Natural killer cell (primary cell): ENCODE data around the gene COQ8A. TPM values are rescaled to one million over a fixed set of nuclear protein-coding genes. Genes with fewer than 3 reads are reported as not detected.

Experiments used
- ATAC-seq, 3 donors: fragments of 150-1000 bp in 2 of 3; fragments of 200-7000 bp in 1 of 3; cut with Tn5 transposase; 1 replicate in 1 of 3; 2 replicates in 2 of 3; pipeline ENCODE4 v1.10.0; 2021; ENCODE audit warnings: mild to moderate bottlenecking in 2 of 3, moderate library complexity in 2 of 3
- DNase-seq, 2 donors: peaks; one replicate each; pipeline versions ENCODE4 v3.0.0 to v3.0.0-alpha.2; 2013 to 2021; ENCODE audit warnings: mixed read lengths in 1 of 2
- H3K27ac ChIP-seq: one replicate; pipeline ENCODE4 v1.5.1; 2013; ENCODE audit warnings: mild to moderate bottlenecking, low read length
- H3K27me3 ChIP-seq: one replicate; pipeline ENCODE4 v1.6.1; 2013; ENCODE audit warnings: low read length; ENCODE audit not compliant: control insufficient read depth, insufficient read depth
- H3K36me3 ChIP-seq: one replicate; pipeline ENCODE4 v1.6.1; 2013; ENCODE audit warnings: low read length; ENCODE audit not compliant: control insufficient read depth, insufficient read depth
- H3K4me1 ChIP-seq: one replicate; pipeline ENCODE4 v1.6.1; 2013; ENCODE audit warnings: low read length; ENCODE audit not compliant: control insufficient read depth, insufficient read depth
- H3K4me3 ChIP-seq: one replicate; pipeline ENCODE4 v1.5.1; 2013; ENCODE audit warnings: low read length
- H3K9me3 ChIP-seq: one replicate; pipeline ENCODE4 v1.6.1; 2013; ENCODE audit warnings: low read length; ENCODE audit not compliant: control insufficient read depth, insufficient read depth
- H3K27ac Mint-ChIP-seq, 2 donors: one replicate each; pipeline ENCODE4 v1.8.0; 2022; ENCODE audit warnings: mild to moderate bottlenecking in 2 of 2, mixed read lengths in 2 of 2, moderate library complexity in 1 of 2
- H3K27me3 Mint-ChIP-seq, 2 donors: one replicate each; pipeline ENCODE4 v1.8.0; 2022; ENCODE audit warnings: low read depth in 2 of 2, mixed read lengths in 2 of 2
- H3K36me3 Mint-ChIP-seq: one replicate; pipeline ENCODE4 v1.8.0; 2022; ENCODE audit warnings: mixed read lengths
- H3K4me1 Mint-ChIP-seq, 2 donors: one replicate each; pipeline ENCODE4 v1.8.0; 2022; ENCODE audit warnings: mixed read lengths in 2 of 2
- H3K4me3 Mint-ChIP-seq: one replicate; pipeline ENCODE4 v1.8.0; 2022; ENCODE audit warnings: mild to moderate bottlenecking, moderate library complexity, mixed read lengths
- H3K9me3 Mint-ChIP-seq, 2 donors: one replicate each; pipeline ENCODE4 v1.8.0; 2022; ENCODE audit warnings: mixed read lengths in 2 of 2
- WGBS: methylation state at CpG from one replicate; pipeline ENCODE4 v1.1.7; 2013; ENCODE audit warnings: missing lambda C conversion rate; ENCODE audit not compliant: insufficient coverage; 5-methylcytosine and 5-hydroxymethylcytosine counted together
- intact Hi-C: fragments of 100-400 bp; cut with micrococcal nuclease; formaldehyde crosslinking; loops from one replicate; pipeline ENCODE4 v1.14.2; 2022
- total RNA-seq, 4 donors: library from RNA; stranded (reverse); fragments of 120-200 nt in 1 of 4; gene quantifications; one replicate each; pipeline versions ENCODE4 v1.2.3 to v1.2.4, GENCODE V29; 2013 to 2022
- TF ChIP-seq, protein P1 (sequence below): fragments of 200-600 bp; IDR thresholded peaks from one replicate; pipeline ENCODE4 v1.8.0; 2022; ENCODE audit warnings: antibody characterized with exemption

The COQ8A gene
- total RNA-seq, 3 donors from 2014 or later (not counting 1 experiment from before 2014, with no cell fraction given): 42.9 to 59.7 (median 56.2) TPM

DNA sequence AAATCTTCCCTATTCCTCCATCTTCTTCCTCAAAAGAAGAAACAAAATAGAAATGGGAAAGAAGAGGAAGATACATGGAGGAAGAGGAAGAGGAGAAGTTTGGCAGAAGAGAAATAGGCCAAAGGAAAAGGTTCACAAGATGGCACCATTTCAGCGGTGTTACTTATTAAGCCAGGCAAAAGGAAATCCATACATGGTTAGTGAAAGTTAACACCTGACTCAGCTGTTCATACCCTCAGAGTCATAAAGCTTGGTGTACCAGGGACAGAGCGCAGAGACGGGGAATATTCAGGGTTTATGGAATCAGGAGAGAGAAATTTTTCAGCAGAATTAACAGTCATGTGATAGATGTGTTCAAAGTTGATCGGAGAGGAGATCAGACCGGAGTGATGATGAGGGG lies 70.6 kb downstream of the COQ8A start:
- Mint-ChIP-seq H3K4me1 (no peaks in the 10 kb centered on the region), H3K27me3 (peaks cover 0 to 4% of the 10 kb centered on the region in 2 donors), H3K4me3 (no peak overlapping the region), H3K36me3 (no peaks in the 10 kb centered on the region), H3K9me3 (no peaks in the 10 kb centered on the region), H3K27ac (no peak overlapping the region)
- Histone ChIP-seq H3K9me3 (no peaks in the 10 kb centered on the region), H3K27me3 (no peaks in the 10 kb centered on the region), H3K4me1 (no peaks in the 10 kb centered on the region), H3K27ac (no peak overlapping the region), H3K36me3 (no peaks in the 10 kb centered on the region), H3K4me3 (no peak overlapping the region)
- no peak for DNase-seq
- 98% methylated on average over 5 of the region's 5 CpGs for WGBS
- TF ChIP-seq, protein P1, sequence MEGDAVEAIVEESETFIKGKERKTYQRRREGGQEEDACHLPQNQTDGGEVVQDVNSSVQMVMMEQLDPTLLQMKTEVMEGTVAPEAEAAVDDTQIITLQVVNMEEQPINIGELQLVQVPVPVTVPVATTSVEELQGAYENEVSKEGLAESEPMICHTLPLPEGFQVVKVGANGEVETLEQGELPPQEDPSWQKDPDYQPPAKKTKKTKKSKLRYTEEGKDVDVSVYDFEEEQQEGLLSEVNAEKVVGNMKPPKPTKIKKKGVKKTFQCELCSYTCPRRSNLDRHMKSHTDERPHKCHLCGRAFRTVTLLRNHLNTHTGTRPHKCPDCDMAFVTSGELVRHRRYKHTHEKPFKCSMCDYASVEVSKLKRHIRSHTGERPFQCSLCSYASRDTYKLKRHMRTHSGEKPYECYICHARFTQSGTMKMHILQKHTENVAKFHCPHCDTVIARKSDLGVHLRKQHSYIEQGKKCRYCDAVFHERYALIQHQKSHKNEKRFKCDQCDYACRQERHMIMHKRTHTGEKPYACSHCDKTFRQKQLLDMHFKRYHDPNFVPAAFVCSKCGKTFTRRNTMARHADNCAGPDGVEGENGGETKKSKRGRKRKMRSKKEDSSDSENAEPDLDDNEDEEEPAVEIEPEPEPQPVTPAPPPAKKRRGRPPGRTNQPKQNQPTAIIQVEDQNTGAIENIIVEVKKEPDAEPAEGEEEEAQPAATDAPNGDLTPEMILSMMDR: no peak
- ATAC-seq: no peak
- intact Hi-C loops: no loop called here

GRCh38 chr1:227016990-227017389 lies 76.9 kb downstream of the COQ8A start:
- no peaks in the 10 kb centered on the region for H3K36me3 ChIP-seq
- DNase-seq (no peak), ATAC-seq (no peak)
- no peak overlapping the region for H3K4me3 Mint-ChIP-seq
- no peaks in the 10 kb centered on the region for H3K4me1 ChIP-seq
- no peak overlapping the region for H3K27ac Mint-ChIP-seq
- no peaks in the 10 kb centered on the region for H3K9me3 ChIP-seq
- peaks cover 0 to 8% of the 10 kb centered on the region in 2 donors for H3K27me3 Mint-ChIP-seq
- H3K4me3 ChIP-seq: no peak overlapping the region
- no peaks in the 10 kb centered on the region for H3K9me3 Mint-ChIP-seq
- no peaks in the 10 kb centered on the region for H3K4me1 Mint-ChIP-seq
- intact Hi-C loops: no loop called here
- no peaks in the 10 kb centered on the region for H3K27me3 ChIP-seq
- H3K27ac ChIP-seq: no peak overlapping the region
- TF ChIP-seq, protein P1: no peak
- H3K36me3 Mint-ChIP-seq: no peaks in the 10 kb centered on the region
- WGBS: 100% methylated on average over 2 of the region's 3 CpGs

GRCh38 chr1:227032396-227032795 lies 92.3 kb downstream of the COQ8A start:
- no peaks in the 10 kb centered on the region for H3K36me3 Mint-ChIP-seq
- DNase-seq (no peak), ATAC-seq (no peak)
- 87% methylated on average over 3 of the region's 3 CpGs for WGBS
- Histone ChIP-seq H3K36me3 (no peaks in the 10 kb centered on the region), H3K27me3 (no peaks in the 10 kb centered on the region), H3K27ac (no peak overlapping the region), H3K9me3 (no peaks in the 10 kb centered on the region), H3K4me1 (no peaks in the 10 kb centered on the region), H3K4me3 (no peak overlapping the region)
- peaks cover 0 to 2% of the 10 kb centered on the region in 2 donors for H3K27me3 Mint-ChIP-seq
- no peak overlapping the region for H3K4me3 Mint-ChIP-seq
- H3K27ac Mint-ChIP-seq: no peak overlapping the region
- peaks cover 0 to 3% of the 10 kb centered on the region in 2 donors for H3K4me1 Mint-ChIP-seq
- intact Hi-C loops: no loop called here
- TF ChIP-seq, protein P1: no peak
- H3K9me3 Mint-ChIP-seq: no peaks in the 10 kb centered on the region

GRCh38 chr1:227033880-227034279 lies 93.8 kb downstream of the COQ8A start:
- DNase-seq (no peak), ATAC-seq (no peak)
- Histone ChIP-seq H3K4me1 (no peaks in the 10 kb centered on the region), H3K36me3 (no peaks in the 10 kb centered on the region), H3K27ac (no peak overlapping the region), H3K9me3 (no peaks in the 10 kb centered on the region), H3K4me3 (no peak overlapping the region), H3K27me3 (no peaks in the 10 kb centered on the region)
- Mint-ChIP-seq H3K4me3 (no peak overlapping the region), H3K27ac (no peak overlapping the region), H3K4me1 (peaks cover 0 to 5% of the 10 kb centered on the region in 2 donors), H3K27me3 (peaks cover 0 to 2% of the 10 kb centered on the region in 2 donors), H3K36me3 (no peaks in the 10 kb centered on the region), H3K9me3 (no peaks in the 10 kb centered on the region)
- intact Hi-C loops: no loop called here
- TF ChIP-seq, protein P1: no peak
- WGBS: 91% methylated on average over 2 of the region's 2 CpGs
